ENCODE measurements around the gene NDUFB5.

NDUFB5 gene

DNA sequence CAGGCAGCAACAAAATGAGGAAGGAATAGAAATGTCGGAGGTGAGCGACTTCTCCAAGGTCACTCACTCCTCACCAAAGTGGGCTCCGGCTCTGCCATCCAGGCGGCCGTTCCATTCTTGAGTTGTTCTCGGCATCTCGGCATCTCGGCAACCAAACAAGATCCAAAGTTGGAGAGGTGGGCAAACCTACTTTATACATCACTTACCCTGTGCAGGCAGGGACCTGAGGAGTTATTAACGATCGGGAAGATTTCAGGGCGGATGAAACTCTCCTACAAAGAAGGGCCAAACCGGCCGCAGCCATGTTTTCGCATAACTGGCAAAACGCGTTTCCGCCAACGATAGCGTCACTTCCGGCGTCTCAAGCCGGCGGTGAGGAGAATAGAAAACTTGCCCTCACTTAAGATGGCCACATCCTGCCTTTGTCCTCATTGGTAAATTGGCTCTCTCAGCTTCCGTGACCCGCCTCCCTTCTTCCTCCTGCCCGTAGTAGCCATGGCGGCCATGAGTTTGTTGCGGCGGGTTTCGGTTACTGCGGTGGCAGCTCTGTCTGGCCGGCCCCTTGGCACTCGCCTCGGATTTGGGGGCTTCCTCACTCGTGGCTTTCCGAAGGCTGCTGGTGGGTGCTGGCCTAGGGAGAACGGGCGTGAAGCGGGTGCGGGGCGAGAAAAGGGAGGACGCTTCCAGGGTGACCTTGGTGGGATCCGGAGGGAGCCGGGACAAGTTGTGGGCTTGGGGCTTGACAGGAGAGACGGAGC is at the start of gene NDUFB5, which contains the start of gene MRPL47:
NDUFB5 (plus strand) TSS at position 474 of the 758 bp plus-strand sequence; CDS start at position 496, 22 bp downstream.
MRPL47 (minus strand) TSS at position 318 of the 758 bp plus-strand sequence; CDS start at position 304, 14 bp downstream.
- peak; percentile 99 for DNase-seq

DNA sequence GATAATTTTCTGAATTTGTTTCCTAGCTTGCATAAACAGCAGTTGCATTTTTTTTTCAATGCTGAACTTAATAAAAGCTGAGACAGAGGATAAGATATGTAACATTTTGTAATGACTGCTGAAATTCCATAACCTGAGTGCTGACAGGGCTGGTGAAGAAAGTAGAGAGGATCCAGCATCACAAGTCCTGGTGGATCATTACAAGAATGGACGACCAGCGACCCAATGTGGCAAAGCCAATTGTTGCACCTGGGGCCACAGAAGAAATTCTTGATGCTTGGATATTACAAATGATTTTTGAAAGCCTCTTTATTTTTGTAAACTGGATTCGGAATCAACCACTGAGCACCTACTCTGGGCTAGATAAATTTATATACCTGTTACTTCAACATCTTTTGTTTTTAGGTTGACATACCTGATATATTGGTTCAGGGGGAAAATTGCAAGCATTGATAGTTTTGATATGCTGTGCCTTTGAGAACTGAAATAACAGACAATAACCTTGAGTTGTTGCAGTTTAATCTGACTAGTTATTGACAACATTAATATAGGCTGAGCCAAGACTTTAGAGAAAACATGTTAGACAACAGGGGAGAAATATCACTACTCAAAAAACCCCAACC is 45.7 kb upstream of the NDUFB5 start:
- DNase-seq: peak; percentile 82

DNA sequence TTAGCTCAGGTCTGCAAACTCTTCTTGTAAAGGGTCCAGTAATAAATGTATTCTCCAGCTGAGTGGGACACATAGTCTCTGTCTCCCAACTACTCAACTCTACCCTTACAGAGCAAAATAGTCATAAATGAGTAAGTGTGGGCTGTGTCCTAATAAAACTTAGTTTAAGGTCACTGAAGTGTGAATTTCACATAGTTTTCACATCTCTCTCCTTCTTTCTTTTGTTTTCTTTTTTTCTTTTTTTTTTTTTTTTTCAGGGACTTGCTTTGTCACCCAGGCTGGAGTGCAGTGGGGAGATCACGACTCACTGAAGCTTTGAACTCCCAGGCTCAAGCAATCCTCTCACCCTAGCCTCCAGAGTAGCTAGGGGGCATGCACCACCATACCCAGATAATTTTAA is 43.8 kb upstream of the NDUFB5 start:
- no peak for DNase-seq

DNA sequence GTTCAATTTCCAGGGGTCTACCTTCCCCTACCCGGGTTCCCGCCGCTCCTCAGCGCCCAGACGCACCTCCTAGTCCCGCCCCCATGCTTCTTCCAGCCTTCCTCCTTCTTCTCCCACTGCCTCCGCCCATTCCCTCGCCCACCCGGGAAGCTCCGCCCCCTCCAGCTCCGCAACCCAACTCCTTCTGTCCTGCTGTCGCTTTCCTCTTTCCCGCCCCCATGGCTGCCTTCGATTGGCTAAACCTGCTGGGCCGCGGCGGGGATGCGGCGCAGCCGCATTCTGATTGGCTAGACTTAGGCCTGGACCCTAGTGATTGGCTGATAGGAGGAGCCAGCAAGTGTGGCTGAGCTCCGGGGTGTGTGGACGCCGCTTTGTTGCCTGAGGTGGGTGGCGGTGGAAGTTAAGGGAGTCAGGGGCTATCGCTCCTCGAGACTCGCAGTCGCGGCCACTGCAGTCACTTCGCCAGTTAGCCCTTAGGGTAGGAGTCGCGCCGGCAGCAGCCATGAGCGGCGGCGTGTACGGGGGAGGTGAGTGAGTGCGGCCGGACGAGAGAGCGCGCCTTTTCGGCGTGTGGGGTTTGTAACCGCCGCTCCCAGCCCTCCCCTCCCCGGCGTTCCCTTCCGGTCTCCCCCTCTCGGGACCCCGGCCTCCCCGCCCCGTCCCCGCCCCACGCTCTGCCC is 41.9 kb upstream of the NDUFB5 start, which contains the start of gene ACTL6A:
ACTL6A (plus strand) TSS at position 336 of the 680 bp plus-strand sequence; CDS start at position 503, 167 bp downstream.
- peak; percentile 100 for DNase-seq

DNA sequence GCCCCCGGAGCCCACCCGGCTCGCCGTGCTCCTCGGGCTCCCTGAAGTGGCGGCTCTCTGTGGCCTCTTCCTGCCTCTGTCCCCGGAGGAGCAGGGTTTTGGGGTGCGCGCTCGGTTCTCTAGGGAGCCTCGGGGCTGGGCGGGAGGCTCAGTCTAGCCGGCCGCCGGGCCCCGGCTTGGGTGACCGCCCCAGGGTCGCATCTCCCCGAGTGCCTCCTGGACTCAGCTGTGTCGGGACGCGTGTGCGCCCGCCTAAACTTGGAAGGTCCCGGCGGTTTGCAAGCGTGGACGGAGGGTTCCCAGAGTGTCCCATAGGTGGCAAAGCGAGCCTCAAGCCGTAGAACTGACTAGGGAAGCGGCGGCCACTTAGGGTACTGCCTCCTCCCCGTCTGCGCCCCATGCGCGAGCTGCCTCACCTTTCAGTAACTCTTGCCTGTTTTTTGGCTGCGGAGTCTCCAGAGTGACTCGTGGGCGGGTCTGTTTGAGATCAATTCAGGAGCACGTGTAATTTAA is 41.3 kb upstream of the NDUFB5 start:
- peak; percentile 85 for DNase-seq

DNA sequence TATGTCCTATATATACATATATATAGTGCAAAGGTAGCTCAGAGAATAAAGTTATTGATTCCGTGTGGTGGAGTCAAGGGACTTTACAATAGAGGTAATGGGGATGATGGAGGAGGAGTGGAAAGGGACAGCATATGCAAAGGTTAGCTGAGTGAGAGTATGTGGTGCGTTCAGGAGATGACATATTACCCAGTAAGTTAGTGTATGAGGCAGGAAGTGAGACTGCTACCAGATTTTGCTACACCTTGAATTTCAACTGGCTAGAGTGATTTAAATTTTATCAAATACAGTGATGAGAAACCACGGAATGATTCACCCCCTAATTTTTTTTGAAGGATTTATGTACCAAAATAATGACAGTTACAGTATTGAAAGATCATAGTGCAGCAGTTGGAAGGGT is 39.1 kb upstream of the NDUFB5 start:
- DNase-seq: no peak

DNA sequence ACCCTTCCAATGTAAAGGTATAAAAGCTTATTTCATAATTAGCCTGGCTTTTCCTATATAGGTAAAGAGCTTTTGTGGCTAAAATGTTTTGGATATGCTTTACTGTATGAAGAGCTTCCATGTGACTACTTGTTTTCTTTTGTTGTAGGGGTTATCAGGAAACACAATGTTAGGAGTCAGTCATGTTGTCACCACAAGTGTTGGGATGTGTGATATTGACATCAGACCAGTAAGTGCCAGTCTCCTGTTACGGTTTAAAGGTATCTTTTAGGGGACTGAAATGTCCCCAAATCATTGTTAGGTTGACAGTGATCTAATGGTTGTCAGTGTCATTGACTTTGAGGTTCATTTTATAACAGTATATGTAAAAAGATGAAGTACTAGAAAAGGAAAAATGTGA is 23.6 kb upstream of the NDUFB5 start:
- DNase-seq: no peak

DNA sequence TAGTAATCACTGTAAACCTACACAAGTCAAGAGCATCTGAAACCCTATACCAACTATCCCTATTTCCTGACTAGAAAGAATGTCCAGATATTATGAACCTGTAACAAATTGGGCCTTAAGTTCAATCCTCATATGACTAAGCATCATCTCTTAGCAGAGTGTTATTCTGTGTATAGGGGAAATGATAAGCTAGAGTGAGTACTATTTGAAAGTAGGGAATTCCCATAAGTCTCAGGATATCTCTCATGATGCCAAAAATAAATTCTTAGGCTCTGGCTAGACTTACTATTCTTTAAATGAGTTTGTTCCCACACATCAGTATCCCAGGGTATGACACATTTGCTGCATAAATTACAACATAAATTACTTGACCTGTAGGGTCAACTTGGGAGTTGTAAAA is 15.5 kb upstream of the NDUFB5 start:
- no peak for DNase-seq

DNA sequence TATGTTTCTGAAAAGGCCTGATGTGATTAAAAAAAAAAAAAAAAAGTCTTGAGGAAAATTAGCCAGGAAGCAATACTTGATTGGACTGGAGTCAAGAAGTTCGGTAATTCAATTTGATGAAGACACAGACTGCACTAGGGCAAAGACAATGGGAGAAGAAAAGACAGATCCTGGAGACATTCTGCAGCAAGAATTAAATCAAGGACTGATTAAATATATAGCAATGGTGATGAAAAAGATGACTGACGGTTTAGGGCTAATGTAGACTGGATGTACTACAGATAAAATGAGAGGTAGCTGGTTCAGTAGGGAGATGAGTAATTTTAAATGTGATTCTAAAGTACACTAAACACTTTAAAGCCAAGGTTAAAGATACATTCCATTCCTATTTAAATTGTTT is 13.9 kb upstream of the NDUFB5 start:
- DNase-seq: no peak

DNA sequence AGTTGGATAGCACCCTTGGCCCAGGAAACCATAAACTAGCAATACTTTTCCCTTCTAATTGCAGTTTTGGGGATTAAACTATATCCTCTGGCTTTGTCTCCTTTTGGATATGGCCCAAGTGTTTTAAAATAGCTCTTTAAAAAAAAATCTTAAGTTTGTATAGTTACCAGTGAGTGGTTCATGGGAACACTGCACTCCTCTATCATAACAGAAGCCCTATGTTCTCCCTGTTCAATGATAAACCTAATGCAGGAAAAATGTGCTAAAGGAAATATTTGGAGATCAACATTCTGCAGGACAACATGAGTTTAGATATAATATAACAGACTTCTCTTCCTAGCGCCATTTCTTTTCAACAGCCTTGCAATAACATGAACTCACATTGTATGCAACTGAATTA is 13.3 kb upstream of the NDUFB5 start:
- DNase-seq: no peak

DNA sequence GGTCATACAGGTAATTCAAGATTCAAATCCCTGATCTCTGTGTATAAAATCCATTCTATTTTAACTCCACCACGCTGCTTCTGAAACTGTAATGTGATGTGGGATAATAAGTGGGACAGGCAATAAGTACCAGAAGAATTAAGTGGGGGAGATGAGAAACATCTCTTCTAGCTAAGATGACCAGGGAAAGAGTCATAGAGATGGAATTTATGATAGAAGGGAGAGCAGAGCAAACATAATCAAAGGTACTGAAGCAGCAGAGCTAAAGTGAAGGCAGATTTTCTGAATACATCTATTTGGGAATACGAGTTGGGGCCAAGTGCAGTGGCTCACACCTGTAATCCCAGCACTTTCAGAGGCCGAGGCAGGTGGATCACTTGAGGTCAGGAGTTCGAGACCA is 5.1 kb upstream of the NDUFB5 start:
- DNase-seq: no peak

DNA sequence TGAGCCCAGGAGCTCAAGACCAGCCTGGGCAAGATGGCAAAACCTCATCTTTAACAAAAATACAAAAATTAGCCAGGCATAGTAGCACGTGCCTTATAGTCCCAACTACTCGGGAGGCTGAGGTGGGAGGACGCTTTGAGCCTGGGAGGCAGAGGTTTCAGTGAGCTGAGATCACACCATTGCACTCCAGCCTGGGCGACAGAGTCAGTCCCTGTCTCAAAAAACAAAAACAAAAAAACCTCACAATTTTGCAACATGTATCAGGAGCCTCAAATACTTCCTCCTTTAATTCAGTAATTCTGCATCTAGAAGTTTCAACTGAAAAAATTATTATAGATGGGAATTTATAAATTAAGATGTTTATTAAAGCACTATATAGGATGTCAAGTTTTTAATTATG is 1.3 kb upstream of the NDUFB5 start:
- no peak for DNase-seq

DNA sequence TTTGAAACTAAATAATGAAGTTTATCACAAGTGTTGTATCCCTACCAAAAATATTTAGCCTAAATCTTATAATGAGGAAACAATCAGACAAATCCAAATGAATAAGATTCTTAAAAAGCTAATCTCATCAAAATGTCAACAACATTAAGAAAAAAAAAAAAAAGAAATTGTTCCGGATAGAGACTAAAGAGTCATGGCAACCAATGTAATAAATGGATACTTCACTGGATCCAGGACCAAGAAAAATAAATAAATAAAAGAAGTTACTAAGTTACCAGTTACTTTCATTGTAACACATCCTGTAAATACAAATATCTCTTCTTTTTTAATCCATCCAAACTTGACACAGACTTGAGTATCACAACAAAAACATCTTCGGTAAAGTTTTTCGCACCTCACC is 763 bp upstream of the NDUFB5 start:
- DNase-seq: no peak

DNA sequence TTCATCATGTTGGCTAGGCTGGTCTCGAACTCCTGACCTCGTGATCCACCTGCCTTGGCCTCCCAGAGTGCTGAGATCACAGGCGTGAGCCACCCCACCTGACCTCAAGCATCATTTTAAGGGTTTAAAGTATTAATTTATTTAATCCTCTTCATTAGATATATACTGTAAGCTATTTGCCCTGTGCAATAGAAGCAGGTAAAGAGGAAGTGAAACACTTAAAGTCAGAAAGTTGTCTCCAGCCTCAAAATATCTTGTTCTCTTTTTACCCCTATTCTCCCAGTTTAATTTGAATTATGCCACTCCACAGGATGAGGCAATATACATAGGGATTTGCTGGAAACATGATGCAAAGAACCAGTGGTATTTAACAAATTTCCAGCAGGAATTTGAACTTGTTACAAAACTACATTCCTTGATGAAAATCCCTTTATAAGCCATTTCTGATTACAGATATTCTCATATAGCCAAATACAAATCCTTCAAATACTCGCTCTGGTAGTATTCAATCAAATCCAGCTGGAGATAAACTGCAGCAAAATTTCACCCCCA is 2.0 kb downstream of the NDUFB5 start:
- no peak for DNase-seq

DNA sequence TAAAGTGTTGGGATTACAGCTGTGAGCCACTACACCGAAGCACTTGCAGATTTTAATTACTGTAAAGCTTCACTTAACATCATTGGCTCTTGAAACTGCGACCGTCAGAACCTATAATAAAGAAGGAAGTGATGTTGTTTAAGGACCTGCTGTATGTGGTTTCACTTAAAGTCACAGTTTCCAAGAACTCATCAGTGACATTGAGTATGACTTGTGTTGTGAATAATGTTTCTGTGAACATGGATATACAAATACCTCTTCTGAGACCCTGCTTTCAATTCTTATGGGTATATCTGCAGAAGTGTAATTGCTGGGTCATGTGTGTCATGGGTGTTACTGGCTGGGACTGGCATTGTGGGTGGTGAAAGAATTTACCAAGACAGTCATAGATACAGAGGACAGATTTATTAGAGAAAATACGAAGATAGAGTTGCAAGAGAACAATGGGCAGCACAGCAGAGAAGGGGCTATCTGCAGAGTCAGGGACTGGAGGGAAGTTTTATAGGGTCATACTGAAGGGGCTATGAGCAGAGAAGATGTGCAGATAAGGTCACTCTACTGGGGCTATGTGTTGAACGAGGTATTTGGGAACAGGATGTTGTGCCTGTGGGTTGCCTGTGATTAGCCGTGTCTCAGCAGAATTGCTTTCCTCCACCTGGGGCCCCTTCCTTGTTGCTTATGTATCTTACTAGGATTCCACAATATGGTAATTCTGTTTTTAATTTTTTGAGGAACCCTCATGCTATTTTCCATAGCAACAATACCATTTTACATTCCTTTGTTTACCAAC is 4.5 kb downstream of the NDUFB5 start:
- no peak for DNase-seq

DNA sequence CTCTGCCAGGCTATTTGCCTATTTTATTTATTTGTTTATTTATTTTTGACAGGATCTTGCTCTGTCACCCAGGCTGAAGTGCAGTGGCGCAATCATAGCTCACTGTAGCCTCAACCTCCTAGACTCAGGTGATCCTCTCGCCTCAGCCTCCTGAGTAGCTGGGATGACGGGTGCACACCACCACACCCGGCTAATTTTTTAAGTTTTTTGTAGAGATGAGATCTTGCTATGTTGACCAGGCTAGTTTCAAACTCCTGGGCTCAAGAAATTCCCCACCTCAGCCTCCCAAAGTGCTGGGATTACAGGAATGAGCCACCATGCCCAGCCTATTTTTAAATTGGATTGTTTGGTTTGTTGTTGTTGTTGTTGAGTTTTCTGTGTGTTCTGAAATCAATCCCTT is 5.5 kb downstream of the NDUFB5 start:
- DNase-seq: no peak

DNA sequence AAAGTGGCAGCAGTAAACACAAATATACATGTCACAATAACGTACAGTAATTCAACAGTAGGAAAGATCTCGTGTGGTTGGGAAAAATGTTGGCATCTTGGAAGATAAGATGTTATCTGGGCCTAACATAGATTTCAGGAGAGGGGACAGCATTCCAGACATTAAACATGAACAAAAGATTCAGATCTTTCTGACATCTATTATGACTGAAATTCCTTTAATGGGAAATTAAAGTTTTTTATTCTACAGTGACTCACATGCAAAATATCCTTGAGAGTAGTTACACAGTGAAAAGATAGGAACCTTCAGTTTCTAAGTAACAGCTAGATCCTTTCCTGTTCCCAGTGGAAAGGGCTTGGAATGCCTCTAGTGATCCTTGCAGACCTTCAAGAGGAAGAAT is 9.2 kb downstream of the NDUFB5 start:
- no peak for DNase-seq

DNA sequence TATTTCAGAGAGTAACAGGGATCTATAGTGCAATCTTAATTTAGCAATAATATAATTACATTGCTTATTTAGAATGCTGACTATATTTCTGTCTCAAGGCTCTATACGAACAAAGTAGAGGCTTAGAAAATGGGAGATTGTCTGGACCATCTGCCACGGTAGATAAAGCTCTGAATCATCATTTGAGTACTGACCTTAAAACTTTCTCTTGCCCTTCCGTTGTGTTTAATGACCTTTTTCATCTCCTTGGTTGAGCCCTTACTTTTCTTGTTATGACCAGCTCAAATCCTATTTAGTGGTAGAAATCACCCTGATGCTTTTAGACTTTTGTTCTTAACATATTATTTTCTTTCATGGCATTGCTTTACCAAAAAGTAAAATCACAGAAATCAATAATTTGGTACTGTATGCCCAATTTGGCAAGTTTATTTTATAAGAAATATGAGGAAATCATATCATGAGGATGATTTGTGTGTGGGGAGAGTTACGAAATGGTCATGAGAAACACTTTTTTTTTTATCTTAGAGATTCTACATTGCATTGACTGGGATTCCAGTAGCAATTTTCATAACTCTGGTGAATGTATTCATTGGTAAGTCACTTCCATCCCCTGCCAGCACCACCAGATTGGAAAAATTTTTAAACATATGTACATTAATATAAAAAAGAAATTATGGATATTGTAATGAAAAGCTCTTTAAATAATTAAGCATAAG is 11.0 kb downstream of the NDUFB5 start:
- DNase-seq: no peak

DNA sequence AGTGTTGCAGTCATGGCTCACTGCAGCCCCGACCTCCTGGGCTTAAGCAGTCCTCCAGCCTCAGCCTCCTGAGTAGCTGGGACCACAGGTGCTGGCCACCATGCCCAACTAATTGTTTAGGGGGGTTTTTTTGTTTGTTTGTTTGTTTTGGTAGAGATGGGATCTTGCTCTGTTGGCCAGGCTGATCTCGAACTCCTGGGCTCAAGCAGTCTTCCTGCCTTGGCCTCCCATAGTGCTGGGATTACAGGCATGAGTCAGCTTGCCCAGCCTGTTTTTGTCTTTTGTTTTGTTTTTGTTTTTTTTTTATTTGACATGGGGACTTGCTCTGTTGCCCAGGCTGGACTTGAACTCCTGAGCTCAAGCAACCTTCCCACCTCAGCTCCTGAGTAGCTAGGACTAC is 17.4 kb downstream of the NDUFB5 start:
- no peak for DNase-seq

DNA sequence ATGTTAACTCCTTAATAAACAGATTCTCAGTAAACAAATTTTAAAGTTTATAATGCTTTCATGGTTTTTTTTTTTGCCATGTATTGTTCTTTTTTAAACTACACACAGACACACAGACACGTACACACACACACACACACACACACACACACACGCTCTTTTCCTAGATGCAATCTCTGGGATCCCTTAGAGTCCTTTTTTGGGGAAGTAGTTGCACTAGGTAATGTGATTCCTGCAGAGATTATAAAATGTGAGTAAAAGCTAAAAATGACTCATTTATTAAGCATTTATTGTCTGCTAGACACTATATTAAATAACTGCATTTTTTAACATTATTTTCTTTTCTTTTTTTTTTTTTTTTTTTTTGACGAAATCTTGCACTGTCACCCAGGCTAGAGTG is 19.9 kb downstream of the NDUFB5 start:
- no peak for DNase-seq

DNA sequence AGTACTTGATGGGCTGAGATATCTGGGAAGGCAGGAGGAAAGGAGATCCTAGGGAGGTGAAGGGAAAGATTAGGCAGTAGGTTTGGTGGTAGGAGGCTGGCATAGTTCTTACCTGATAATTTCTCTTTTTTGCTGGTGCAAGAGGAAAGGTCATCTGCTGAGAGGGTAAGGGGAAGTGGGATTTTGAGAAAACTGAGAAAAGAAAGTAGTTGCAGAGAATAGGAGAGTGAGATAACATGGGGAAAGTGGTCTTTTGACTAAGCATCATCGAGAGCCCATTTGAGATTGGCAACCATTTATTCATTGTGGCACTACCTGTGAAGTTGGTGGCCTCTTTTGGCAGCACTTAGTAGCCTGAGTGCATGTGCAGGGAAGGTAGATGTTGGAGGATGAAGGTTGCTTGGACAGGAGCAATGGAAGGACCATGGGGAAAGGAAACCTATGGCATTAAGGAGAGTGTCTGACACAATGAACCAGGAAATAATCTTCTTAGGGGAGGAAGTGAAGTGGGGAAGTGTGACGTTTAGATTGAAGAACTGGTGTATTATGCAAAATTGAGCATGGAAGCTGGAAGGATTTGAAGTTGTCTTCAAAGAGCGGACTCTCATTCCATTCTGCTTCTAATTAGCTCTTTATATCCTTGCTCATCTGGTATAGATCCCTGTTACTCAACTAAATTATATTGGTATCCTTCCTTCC is 26.3 kb downstream of the NDUFB5 start:
- DNase-seq: no peak

Data from eye (tissue), 1 donor.